GM23338 (cell line): ENCODE results near the gene MFAP3L.

Experiments
- EZH2 ChIP-seq: fragments of 200-600 bp; sonication (generic); IDR thresholded peaks from one replicate; pipeline ENCODE4 v1.8.0; 2017; ENCODE audit warnings: antibody characterized with exemption, mild to moderate bottlenecking, low read depth; ENCODE audit not compliant: unreplicated experiment
- TF ChIP-seq, protein P1 (sequence below), 2 experiments: fragments of 200-600 bp in 1 of 2; sonication (generic) in 1 of 2; conservative IDR thresholded peaks; 2 replicates each; pipeline versions ENCODE4 v1.5.1 to v1.6.1; 2016 to 2017; ENCODE audit warnings: antibody characterized with exemption in 2 of 2, low read depth in 2 of 2, mild to moderate bottlenecking in 2 of 2, moderate library complexity in 1 of 2

GRCh38 chr4:169975131-169975837 lies 50.9 kb downstream of the MFAP3L start:
- TF ChIP-seq, protein P1, sequence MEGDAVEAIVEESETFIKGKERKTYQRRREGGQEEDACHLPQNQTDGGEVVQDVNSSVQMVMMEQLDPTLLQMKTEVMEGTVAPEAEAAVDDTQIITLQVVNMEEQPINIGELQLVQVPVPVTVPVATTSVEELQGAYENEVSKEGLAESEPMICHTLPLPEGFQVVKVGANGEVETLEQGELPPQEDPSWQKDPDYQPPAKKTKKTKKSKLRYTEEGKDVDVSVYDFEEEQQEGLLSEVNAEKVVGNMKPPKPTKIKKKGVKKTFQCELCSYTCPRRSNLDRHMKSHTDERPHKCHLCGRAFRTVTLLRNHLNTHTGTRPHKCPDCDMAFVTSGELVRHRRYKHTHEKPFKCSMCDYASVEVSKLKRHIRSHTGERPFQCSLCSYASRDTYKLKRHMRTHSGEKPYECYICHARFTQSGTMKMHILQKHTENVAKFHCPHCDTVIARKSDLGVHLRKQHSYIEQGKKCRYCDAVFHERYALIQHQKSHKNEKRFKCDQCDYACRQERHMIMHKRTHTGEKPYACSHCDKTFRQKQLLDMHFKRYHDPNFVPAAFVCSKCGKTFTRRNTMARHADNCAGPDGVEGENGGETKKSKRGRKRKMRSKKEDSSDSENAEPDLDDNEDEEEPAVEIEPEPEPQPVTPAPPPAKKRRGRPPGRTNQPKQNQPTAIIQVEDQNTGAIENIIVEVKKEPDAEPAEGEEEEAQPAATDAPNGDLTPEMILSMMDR (conservative IDR thresholded peaks at IDR 0.05; ENCODE audit: low read depth in 2 of 2) = no peak
- TF ChIP-seq EZH2 = no peak
